Stomach (tissue), 4 donors: ENCODE measurements around the gene MRC2.

Experiments used
- CTCF ChIP-seq, 7 experiments: fragments of 450-650 bp in 4 of 7; fragments of 200-600 bp in 3 of 7; sonication (generic) in 3 of 7; IDR thresholded peaks; one replicate each; pipeline ENCODE4 v1.5.1; 2016 to 2019; ENCODE audit warnings: antibody characterized with exemption in 7 of 7, control low read depth in 2 of 7, mild to moderate bottlenecking in 1 of 7
- POLR2A ChIP-seq, 4 donors: fragments of 450-650 bp; IDR thresholded peaks; one replicate each; pipeline ENCODE4 v1.6.1; 2016; ENCODE audit warnings: antibody characterized with exemption in 4 of 4, control low read depth in 2 of 4, mild to moderate bottlenecking in 1 of 4, moderate library complexity in 1 of 4

DNA sequence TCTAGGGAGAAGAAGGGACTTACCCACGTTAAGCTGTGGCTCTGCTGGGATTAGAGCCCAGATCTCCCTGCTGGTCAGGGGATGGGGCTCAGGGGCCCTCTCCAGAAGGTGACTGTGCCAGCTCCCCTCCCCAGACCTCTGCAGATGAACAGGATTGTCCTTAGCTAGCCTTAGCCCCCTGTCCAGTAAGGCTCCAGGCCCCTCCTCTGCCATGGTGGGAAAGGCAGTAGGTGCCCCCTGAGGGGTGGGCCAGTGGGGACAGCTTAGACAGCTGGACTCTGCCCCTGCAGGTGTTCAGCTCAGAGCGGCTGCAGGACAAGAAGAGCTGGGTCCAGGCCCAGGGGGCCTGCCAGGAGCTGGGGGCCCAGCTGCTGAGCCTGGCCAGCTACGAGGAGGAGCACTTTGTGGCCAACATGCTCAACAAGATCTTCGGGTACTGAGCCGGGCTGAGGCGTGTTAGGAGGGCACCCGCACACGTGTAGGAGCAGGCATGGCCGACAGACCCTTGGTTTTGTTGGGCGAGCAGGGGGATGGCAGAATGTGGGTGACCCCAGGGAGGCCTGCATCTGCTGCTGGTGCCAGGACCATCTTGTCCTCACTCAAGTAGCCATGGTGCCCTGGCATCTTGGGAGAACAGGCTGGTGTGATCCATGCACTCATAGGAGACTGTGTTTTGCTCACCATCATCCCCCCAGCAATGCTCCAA, 50.9 kb downstream of the MRC2 start:
- TF ChIP-seq CTCF (IDR thresholded peaks at IDR 0.05), result no peak
- TF ChIP-seq POLR2A (IDR thresholded peaks at IDR 0.05), result no peak
